Stimulated activated CD8-positive, alpha-beta memory T cell treated with anti-CD3 and anti-CD28 coated beads, Interleukin-7, amount 100 ng/mL, for 48 hours (primary cell): ENCODE results near the gene PSEN1.

Experiments
- DNase-seq, 2 donors: peaks; one replicate each; pipeline ENCODE4 v3.0.0-alpha.2; 2020; ENCODE audit warnings: low read depth in 1 of 2; ENCODE audit errors: extremely low read depth in 1 of 2

PSEN1 gene

DNA sequence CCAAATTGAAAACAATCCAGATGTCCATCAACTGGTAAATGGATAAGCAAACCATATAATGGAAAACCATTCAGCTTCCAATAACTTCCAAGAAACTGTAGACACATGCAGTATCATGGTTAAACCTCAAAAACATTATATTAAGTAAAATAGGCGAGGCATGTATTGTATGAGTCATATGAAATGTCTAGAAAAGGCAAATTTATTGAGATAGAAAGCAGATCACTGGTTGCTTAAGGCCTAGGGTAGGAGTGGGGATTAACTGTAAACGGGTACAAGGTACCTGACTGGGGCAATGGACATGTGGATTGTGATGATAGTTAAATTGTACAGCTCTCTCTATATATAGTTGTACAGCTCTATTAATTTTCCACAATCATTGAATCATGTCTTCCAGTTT, 79.7 kb downstream of the PSEN1 start:
- DNase-seq, result no peak

- no peak for DNase-seq
These were observed 81.1 kb downstream of the PSEN1 start for GRCh38 chr14:73217411-73217810.

GRCh38 chr14:73220061-73220460, 83.8 kb downstream of the PSEN1 start:
- DNase-seq, result no peak

DNA sequence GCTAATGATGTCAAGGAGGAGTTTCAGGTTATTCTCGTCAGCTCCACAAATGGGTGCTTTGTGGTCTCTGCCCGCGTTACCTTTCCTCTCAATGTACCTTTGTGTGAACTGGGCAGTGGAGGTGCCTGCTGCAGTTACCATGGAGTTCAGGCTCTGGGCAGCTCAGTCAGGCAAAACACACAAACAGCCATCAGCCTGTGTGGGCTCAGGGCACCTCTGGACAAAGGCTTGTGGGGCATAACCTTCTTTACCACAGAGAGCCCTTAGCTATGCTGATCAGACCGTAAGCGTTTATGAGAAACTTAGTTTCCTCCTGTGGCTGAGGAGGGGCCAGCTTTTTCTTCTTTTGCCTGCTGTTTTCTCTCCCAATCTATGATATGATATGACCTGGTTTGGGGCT, 84.3 kb downstream of the PSEN1 start:
- no peak for DNase-seq

DNA sequence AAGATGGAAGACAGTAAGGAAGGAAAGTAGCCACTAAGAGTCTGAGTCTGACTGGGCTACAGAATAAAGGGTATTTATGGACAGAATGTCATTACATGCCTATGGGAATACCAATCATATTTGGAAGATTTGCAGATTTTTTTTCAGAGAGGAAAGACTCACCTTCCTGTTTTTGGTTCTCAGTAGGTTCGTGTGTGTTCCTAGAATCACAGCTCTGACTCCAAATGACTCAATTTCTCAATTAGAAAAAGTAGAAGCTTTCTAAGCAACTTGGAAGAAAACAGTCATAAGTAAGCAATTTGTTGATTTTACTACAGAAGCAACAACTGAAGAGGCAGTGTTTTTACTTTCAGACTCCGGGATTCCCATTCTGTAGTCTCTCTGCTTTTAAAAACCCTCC, 85.6 kb downstream of the PSEN1 start:
- no peak for DNase-seq

GRCh38 chr14:73223049-73223448, 86.7 kb downstream of the PSEN1 start:
- peak in 1 of 2 donors; percentile 11 for DNase-seq

DNA sequence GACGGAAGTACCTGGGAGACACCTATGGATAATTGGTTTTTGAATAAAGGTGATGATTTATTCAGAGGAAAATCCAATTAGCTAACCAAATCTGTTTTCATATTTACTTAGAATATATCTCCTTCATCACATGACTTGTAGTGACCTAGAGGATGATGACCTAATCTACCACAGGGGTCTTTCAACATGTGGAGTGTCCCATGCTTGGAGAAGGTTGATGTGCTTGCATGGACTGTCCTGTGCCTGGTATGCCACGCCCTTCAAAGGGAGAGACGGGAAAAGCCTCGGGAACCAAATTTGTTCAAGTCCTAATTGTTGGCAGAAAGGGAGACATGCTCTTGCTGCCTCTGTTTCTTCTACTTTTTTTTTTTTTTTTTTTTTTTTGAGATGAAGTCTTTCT, 89.2 kb downstream of the PSEN1 start:
- DNase-seq, result no peak

- no peak for DNase-seq
These were observed 91.8 kb downstream of the PSEN1 start for GRCh38 chr14:73227812-73228781.

DNA sequence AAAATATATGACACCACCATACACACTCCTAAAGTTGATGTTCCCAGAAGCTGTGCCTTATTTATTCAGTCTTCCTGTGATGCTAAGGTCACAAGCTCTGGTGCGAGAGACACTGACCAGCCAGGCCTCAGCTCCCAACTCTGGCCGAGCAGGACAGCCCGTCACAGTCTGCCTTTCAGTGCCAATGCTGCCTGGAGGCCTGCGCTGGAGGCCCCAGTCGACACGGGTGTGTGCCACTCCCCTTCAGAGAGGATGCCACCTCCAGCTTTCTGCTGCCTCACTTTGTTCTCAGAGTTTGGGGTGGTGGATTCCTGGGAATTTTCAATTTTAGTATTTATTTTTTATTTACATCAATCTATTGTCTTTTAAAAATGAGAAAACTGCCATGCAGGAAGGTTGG, 93.7 kb downstream of the PSEN1 start:
- DNase-seq, result no peak

DNA sequence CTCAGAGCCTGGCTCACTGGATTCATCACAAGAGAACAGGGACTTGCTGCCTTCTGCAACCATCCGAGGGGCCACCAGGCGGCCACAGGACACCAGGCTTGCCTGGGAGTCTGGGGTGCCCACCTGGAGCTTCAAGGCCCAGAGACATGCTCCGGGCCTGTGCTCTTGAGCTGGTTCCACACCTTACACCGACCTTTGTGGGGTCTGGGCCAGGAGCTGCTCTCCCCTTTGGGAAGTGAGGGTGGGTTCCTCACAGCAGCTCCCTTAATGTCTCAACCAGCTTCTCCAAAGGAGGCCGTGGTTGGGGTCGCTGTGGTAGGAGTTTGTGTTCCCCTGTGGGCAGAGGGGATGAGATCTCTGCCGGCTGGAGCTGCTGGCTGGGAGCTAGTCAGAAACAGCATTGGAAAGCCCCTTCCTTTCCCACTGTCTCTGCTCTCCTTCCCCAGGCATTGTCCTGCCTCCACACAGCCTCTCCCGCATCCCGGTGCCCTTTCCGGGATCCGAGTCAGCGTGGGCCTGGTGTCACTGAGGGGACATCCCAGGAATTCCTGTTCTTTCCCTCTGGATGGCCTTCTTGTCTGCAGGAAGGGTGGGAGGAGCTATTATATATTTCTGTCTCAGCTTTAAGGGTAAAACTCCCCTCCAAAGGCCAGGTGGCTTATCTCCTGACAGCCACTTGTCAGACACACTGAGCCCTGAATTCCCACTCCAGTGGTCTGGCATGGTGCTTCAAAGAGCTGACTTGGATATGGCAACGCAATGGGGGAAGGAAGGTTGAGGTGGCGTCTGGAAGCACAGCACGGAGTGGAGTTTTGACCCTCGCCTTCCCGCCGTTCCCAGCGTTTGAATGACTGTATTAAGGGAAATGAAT, 95.9 kb downstream of the PSEN1 start:
- no peak for DNase-seq

- no peak for DNase-seq
These were observed 96.7 kb downstream of the PSEN1 start for GRCh38 chr14:73232984-73233383.

GRCh38 chr14:73233564-73233963, 97.3 kb downstream of the PSEN1 start:
- no peak for DNase-seq

GRCh38 chr14:73234029-73234428, 97.7 kb downstream of the PSEN1 start:
- no peak for DNase-seq

- no peak for DNase-seq
These were observed 98.5 kb downstream of the PSEN1 start for GRCh38 chr14:73234586-73235394.

DNA sequence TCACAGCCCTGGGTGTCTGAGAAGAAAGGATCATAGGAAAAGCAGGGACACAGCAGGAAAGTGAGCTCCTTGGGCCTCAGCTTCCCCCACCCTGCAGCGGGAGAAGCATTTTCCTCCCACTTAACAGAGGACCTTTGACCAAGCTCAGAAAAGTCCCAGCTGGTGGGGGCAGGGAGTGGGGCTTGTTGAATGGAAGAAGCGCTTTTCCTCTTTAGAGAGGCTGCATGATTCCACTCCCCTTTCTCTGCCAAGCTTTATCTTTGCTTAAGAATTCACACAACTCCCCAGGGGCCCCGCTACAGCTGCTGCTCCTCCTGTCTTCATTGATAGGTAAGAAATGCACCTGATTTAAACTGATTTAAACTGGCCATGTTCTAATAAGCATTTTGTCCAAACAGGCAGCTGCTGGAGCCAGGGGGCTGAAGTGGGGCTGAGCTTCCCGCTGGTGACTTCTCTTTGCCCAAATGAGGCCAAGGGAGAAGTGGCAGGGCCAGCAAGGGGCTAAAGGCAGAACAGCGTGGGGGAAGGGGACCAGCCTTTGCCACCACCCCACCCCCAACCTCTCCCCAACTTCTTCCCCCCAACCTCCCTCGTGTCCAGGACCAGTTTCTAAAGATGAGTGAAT, 99.3 kb downstream of the PSEN1 start:
- no peak for DNase-seq

DNA sequence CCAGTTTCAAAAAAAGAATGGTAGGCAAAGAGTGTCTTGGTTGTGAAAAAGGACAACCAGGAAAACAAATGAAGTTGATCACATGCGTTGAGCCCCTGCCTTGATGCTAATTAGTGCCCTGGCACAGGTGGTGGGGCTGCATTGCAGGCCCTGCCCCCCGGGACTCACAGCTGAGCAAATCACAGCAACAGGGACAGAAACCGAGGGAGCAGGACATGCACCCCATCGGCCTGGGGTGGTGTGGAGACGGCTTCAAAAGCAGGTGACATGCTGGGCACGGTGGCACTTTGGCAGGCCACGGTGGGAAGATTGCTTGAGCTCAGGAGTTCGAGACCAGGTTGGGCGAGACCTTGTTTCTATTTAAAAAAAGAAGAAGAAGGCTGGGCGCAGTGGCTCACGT, 99.8 kb downstream of the PSEN1 start:
- DNase-seq, result no peak

DNA sequence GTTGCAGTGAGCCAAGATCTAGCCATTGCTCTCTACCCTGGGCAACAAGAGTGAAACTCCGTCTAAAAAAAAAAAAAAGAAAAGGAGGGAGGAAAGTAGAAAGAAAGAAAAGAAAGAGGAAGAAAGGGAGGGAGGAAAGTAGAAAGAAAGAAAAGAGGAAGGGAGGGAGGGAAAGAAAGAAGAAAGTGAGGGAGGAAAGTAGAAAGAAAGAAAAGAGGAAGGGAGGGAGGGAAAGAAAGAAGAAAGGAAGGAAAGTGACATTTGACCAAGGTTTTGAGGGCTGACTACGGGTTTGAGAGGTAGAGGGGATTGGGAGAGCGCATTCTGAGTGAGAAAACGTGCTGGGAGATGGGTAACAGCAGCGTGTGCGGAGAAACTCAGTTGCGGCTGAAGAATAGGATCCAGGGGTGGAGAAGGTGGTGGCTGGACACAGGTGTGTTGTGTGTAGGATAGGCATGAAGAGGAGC, 100.5 kb downstream of the PSEN1 start:
- no peak for DNase-seq

DNA sequence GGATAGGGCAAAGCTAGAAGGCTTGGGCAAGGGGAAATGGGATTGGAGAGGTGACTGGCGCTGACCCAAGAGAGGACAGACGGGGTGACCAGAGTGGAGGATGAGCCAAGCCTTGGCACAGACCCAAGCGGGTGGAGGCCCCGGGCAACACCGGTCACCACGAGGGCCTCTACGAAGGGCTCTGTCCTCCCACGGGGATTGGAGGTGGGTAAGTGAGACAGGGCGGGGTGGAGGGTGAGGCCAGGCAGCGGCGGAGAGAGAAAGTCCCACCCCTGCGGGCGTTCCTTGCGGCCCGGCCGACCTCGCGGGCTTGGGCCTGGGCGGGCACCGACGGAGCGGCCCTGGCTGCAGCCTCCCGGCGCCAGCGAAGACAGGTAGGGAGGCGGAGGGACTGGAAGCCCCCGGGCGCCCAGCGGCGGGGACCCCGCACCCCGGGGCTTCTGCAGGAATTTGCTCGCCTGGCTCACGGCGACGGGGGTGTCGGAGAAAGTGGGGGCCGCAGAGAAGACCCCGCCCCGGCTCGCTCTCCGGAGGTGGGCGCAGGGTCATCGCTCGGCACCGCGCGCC, 101.0 kb downstream of the PSEN1 start, which contains the start of gene PAPLN:
Gene PAPLN, plus strand, starts transcription at position 288 of the 567 bp plus-strand sequence. CDS start 2,273 bp downstream, outside the sequence.
- DNase-seq, result no peak

DNA sequence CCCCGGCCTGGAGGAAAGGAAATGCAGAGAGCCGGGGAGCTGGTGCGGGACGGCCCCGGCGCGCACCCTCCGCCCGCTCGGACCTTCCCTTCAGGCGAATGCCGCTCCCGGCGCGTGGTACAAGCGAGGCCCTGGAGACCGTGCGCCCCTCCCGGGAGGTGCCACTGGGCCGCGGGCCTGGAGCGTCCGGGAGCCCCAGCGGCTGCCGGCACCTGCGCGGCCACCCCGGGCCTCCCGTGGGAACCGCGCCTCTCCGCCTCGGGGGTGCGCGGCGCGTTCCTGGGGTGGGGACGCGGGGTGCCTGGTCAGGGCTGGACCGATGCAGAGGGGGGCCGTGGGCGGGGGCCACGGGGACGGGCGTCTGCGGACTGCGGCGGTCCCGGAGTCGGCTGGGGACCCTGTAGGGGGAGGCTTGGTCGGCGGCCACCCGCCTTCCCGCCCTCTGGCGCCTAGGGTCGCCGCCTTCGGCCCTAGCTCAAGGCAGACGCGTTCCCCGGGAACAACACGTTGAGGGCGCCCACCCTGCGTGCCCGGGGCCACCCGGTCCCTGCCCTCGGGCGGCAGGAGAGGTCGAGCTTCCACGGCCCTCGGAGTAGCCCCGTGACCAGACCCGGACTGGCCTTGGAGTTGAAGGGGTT, 101.6 kb downstream of the PSEN1 start:
- no peak for DNase-seq
